ENCODE results near the gene LMNTD2. TPM values are rescaled to one million over a fixed set of nuclear protein-coding genes. Genes with fewer than 3 reads are reported as not detected.
A peak's percentile ranks its signal among the peaks of the same experiment; 100 is the strongest.
"Not testable (repeated sequence)": the region's sequence is repeated elsewhere in the genome, so short reads cannot be mapped to it uniquely, and the experiment has no call there.

The LMNTD2 gene
- total RNA-seq, 2 donors from 2014 or later = 8.7 to 19.2 TPM

DNA sequence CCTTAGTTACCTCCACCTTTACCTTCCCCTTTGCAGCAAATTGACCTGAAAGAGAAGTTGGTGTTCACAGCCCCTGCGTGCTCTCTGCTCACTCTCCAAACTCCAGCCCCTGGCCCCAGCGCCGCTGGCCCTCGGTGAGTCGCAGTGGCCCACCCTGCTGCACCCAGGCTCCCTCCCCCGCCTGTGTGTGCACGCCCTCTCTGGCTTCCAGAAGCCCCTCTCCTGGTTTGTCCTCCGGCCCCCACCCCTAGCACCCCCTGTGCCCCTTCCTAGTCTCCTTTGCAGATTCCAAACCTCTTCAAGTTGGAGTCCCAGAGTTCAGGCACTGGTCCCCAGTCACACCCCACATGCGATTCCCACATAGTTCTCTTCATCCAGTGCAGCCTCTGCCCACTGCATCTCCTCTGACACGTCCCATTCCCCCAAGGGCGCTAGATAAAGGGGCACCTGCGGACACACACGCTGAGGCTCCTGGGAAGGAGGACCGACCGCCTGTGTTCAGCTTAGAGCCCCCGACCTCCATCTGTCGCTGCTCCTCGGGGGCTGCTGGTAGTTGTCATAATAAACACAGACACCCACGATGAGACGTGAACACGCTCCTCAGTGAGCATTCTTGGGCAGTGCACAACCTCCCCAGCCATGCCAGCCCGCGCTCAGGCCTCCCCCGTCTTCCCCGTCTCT, 14.2 kb upstream of the LMNTD2 start:
- Histone ChIP-seq H3K27ac (peak overlapping the region; percentile 75 to 80), H3K9me3 (no peaks in the 10 kb centered on the region), H3K4me3 (peak overlapping the region; percentile 56 to 67), H3K27me3 (replicated peaks; ENCODE audit: insufficient read depth) (no peaks in the 10 kb centered on the region), H3K36me3 (no peaks in the 10 kb centered on the region), H3K4me1 (replicated peaks) (peaks cover 18% of the 10 kb centered on the region)
- intact Hi-C loops (cut with DNase I) = no loop called here
- DNase-seq (ENCODE audit: low spot score) = no peak
- 28% methylated on average over 25 of the region's 25 CpGs for WGBS
- no peak for TF ChIP-seq POLR2A (IDR thresholded peaks at IDR 0.05)
- TF ChIP-seq, protein P1, sequence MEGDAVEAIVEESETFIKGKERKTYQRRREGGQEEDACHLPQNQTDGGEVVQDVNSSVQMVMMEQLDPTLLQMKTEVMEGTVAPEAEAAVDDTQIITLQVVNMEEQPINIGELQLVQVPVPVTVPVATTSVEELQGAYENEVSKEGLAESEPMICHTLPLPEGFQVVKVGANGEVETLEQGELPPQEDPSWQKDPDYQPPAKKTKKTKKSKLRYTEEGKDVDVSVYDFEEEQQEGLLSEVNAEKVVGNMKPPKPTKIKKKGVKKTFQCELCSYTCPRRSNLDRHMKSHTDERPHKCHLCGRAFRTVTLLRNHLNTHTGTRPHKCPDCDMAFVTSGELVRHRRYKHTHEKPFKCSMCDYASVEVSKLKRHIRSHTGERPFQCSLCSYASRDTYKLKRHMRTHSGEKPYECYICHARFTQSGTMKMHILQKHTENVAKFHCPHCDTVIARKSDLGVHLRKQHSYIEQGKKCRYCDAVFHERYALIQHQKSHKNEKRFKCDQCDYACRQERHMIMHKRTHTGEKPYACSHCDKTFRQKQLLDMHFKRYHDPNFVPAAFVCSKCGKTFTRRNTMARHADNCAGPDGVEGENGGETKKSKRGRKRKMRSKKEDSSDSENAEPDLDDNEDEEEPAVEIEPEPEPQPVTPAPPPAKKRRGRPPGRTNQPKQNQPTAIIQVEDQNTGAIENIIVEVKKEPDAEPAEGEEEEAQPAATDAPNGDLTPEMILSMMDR (IDR thresholded peaks at IDR 0.05) = no peak
- no peak for TF ChIP-seq POLR2AphosphoS5 (IDR thresholded peaks at IDR 0.05)

DNA sequence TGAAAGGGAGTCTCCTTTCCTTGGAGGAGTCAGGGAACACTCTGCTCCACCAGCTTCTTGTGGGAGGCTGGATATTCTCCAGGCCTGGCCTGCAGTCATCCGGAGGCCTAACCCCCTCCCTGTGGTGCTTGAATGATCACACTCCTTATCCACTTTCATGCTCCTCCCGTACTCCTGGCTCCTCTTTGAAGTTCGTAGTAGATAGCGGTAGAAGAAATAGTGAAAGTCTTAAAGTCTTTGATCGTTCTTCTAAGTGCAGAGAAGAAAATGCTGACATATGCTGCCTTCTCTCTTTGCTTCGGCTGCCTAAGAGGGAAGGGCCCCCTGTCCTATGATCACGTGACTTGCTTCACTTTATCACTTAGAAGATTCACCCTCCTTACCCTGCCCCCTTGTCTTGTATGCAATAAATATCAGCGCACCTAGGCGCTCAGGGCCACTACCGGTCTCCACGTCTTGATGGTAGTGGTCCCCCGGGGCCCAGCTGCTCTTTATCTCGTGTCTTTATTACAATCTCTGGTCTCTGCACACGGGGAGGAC, 13.6 kb upstream of the LMNTD2 start:
- H3K4me1 ChIP-seq (replicated peaks) = peaks cover 19% of the 10 kb centered on the region
- intact Hi-C loops (cut with DNase I); H3K27me3 ChIP-seq (replicated peaks; ENCODE audit: insufficient read depth); H3K9me3 ChIP-seq; H3K36me3 ChIP-seq; DNase-seq (ENCODE audit: low spot score); H3K27ac ChIP-seq; H3K4me3 ChIP-seq: not testable (repeated sequence)
- 51% methylated on average over 13 of the region's 14 CpGs for WGBS

DNA sequence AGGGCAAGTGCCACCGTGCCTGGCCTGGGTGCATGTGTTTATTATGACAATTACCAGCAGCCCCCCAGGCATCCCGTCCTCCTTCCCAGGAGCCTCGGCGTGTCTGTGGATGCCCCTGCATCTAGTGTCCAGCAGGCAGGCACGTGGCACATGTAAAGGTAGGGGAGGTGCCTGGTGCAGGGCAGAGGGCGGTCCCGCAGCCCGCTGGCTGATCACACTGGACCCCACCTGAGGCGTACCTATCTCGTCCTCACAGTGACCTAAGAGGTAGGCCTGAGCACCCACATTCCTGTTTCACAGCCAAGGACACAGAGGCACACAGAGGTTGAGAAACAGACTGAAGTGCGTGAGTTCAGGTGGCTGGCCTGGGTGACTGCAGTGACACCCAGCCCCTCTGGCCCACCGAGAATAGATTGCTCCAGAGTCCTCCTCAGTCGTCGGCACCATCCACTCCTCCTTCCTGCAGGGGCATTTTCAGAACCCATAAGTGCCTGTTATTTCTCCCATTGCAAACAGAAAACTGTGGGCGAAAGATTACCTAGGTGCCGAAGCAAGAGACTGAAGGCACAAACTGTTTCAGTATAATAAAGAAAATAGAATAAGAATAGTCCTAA, 12.7 kb upstream of the LMNTD2 start:
- intact Hi-C loops (cut with DNase I) = no loop called here
- Histone ChIP-seq H3K9me3 (no peaks in the 10 kb centered on the region), H3K4me3 (no peak overlapping the region), H3K36me3 (no peaks in the 10 kb centered on the region), H3K4me1 (replicated peaks) (peaks cover 21% of the 10 kb centered on the region), H3K27ac (no peak overlapping the region), H3K27me3 (replicated peaks; ENCODE audit: insufficient read depth) (no peaks in the 10 kb centered on the region)
- no peak for DNase-seq (ENCODE audit: low spot score)
- TF ChIP-seq POLR2A (IDR thresholded peaks at IDR 0.05) (no peak), POLR2AphosphoS5 (IDR thresholded peaks at IDR 0.05) (no peak)
- TF ChIP-seq, protein P1 (IDR thresholded peaks at IDR 0.05) = no peak
- 90% methylated on average over 16 of the region's 16 CpGs for WGBS

DNA sequence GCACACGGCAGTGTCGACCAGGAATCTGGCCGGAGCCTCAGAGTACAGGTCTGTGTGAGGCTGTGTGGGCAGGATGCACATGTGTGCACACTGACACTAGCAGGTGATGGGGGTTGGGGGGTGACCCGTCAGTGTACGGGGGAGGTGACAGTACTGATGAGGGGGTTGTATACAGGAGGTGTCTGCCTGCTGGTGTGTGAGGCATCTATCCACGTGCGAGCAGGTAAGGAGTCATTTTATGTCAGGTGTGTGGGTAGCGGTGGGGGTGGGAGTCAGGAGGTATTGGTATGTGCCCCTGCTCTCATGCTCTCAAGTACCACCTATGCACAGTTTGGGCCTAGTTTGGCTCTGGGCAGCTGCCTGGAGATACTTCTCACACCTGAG, 11.3 kb upstream of the LMNTD2 start:
- Histone ChIP-seq H3K27me3 (replicated peaks; ENCODE audit: insufficient read depth) (no peaks in the 10 kb centered on the region), H3K27ac (no peak overlapping the region), H3K4me1 (replicated peaks) (peaks cover 9% of the 10 kb centered on the region), H3K36me3 (no peaks in the 10 kb centered on the region), H3K4me3 (no peak overlapping the region), H3K9me3 (no peaks in the 10 kb centered on the region)
- intact Hi-C loops (cut with DNase I) = no loop called here
- TF ChIP-seq, protein P1 (IDR thresholded peaks at IDR 0.05) = no peak
- TF ChIP-seq POLR2AphosphoS5 (IDR thresholded peaks at IDR 0.05) = no peak
- no peak for TF ChIP-seq POLR2A (IDR thresholded peaks at IDR 0.05)
- no peak for DNase-seq (ENCODE audit: low spot score)
- 62% methylated on average over 8 of the region's 8 CpGs for WGBS

DNA sequence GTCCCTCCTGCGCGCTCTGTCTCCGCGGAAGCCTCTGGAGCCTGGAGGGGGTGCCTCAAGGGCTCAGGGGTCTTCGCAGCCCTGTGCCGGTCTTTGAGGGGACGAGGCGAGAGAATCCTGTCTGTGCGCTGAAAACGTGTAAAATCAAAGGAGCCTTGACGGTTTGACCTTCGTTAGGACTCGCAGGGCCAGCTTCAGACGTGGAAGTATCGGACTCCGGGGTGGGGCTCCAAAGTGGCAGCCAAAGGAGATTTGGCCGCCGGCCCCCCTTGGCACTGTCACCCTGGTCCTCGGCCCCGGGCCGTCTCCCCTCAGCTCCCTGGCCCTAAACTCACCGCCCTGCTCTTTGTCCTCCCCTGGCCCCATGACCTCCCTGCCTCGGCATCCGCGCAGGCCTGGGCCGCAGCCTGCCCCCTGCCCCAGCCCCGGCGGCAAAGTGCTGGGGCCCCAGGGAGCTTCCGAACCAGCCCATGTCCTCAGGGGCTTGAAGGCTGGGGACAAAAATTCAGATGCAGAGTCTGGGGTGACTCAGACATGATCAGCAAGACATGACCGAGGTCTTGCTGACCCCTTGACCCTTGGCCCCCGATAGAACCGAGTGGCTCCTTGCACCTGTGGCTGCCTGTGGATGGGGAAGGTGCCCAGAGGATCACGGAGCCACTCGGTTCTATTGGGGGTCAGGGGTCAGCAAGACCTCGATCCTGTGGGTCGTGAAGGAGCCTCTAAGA, 8.8 kb upstream of the LMNTD2 start:
- intact Hi-C loops (cut with DNase I) = no loop called here
- no peaks in the 10 kb centered on the region for H3K27me3 ChIP-seq (replicated peaks; ENCODE audit: insufficient read depth)
- TF ChIP-seq, protein P1 (IDR thresholded peaks at IDR 0.05) = no peak
- peak; percentile 4 for TF ChIP-seq POLR2A (IDR thresholded peaks at IDR 0.05)
- no peak for TF ChIP-seq POLR2AphosphoS5 (IDR thresholded peaks at IDR 0.05)
- no peaks in the 10 kb centered on the region for H3K9me3 ChIP-seq
- H3K4me1 ChIP-seq (replicated peaks) = peaks cover 5% of the 10 kb centered on the region
- 36% methylated on average over 36 of the region's 36 CpGs for WGBS
- no peaks in the 10 kb centered on the region for H3K36me3 ChIP-seq
- no peak for DNase-seq (ENCODE audit: low spot score)
- peak overlapping the region; percentile 70 to 84 for H3K27ac ChIP-seq
- H3K4me3 ChIP-seq = peak overlapping the region; percentile 50 to 65
